ENCODE measurements around the gene OMA1.

The OMA1 gene

DNA sequence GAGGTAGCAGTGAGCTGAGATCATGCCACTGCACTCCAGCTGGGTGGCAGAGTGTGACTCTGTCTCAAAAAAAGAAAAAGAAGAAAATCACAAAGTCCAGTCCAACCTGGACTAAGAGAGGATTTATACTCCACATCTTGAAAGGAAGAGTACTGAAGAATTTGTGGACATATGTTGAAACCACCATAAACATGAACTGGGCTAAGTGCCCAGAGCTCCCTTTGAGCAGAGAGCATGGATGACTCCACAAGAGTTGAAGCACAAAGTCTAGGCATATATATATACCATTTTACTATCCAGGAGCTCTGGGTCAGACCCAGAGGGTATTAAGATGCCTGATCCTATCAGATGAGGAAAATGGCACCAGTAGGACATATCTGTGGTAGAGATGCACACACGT, 86.6 kb downstream of the OMA1 start:
- DNase-seq (ENCODE audit: low read depth), result no peak

DNA sequence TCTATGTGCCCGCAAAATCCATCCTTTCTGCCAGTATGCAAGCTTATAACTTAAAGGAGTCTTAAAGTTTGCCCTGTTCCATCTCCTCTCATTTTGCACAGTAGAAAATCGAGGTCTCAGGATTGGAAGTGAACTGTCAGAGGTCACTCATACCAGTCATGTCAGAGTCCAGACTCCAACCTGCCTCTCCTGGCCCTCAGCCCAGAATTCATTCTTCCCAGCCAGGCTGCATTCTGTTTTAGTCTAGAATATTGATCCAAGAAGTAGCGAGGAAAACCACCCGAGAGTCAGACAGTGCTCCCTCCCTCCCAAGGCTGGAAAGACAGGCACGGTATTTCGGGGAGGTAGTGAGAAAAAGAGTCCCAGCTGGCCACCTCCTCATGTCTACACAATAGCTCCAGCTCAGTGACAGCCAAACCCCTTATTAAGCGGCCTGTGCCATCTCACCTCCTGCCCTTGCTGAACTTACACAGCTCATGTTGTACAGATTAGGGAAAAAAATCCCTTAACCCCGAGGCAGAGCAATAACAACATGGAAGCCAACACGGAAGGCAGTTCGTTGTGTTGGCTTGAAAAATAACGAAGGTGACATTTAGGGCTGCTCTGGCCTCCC, 89.4 kb downstream of the OMA1 start:
- DNase-seq (ENCODE audit: low read depth), result no peak

DNA sequence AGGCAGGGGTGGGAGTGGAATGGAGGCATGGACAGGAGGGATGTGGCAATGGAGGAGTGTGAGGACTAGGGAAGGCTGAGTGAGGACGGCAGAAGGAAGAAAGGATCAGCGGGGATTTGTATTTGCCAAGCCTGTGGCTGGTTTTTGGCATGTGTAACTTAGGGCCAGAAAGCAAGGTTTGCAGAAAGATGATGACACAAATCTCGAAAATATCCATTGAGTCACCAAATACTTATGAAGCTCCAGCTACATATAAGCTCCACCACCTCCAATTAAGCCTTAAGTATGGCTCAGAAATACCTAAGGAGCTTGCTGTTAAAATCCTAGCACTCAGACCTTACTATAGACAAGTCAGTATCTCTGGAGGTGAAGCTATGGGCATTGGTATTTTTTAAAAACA, 90.1 kb downstream of the OMA1 start:
- no peak for DNase-seq (ENCODE audit: low read depth)

DNA sequence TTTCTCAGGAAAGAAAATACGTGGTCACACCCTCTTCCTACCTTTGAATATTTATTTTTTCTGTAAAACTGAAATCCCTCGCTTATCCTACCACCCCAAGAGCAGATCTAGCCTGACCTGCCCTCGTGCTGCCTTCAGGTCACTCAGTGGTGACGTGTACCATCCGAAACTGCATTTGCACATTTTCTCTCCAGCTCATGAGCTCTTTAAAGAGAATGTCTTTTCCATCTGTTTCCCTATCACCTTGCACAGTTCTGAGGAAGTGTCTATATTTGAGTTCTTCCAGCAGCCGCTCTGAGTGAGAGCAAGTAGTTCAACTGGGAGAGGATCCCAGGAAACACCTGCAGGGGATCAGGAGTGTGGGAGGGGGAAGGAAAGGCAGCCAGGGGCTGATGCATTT, 91.7 kb downstream of the OMA1 start:
- no peak for DNase-seq (ENCODE audit: low read depth)

DNA sequence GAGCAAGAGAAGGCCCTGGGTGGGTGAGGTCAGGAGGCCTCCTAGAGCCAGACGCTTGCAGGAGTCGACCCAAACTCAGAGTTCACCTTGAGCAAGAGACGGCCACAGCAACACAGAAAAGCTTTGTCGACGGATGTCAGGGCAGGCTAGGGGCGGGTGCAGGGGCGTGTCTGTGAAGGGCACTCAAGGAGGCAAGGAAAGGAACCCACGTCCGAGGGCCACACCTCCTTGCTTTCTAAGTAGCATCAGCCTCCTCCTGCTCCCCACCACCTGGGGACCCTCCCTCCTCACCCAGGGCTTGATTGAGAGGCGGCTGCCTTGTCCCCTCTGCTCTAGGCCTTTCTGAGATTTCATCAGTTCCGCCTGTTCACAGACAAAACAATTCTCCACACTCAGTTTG, 92.1 kb downstream of the OMA1 start:
- no peak for DNase-seq (ENCODE audit: low read depth)

DNA sequence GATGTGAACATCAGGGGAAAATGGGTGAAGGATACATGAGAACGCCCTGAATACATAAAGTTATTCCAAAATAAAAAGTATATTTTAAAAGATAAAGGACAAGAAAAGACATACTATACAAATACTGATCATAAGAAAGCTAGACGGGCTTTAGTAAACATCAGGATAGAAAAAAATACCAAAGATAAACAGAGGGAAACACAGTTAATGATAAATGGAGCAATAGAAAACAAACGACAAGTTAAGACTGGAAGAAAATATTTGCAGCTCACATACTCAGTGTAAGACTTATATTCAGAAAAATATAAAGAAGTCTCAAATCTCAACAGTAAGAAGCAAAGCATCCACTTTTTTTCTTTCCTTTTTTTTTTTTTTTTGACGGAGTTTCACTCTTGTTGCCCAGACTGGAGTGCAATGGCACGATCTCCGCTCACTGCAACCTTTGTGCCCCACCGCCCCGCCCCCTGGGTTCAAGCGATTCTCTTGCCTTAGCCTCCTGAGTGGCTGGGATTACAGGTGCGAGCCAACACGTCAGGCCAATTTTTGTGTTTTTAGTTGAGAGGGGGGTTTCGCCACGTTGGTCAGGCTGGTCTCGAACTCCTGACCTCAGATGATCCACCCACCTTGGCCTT, 94.8 kb downstream of the OMA1 start:
- DNase-seq (ENCODE audit: low read depth), result no peak

DNA sequence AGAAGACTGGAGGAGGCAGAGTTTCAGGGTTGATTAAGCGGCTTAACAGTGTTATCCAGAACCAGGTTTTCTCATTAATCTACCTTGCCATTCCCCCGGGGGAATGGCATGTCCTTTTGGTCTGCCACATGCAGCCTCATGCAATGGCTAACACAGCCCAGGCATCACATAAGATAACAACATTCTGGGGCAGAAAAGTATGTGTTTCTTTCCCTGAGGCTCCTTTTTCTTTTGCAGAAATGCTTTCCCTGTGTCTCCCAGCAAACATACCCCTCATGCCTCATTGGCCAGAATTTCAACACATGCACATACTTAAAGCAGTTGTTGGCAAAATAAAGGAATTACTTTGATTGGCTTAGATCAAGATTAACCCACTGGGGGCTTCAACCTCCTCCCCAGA, 98.6 kb downstream of the OMA1 start:
- no peak for DNase-seq (ENCODE audit: low read depth)

DNA sequence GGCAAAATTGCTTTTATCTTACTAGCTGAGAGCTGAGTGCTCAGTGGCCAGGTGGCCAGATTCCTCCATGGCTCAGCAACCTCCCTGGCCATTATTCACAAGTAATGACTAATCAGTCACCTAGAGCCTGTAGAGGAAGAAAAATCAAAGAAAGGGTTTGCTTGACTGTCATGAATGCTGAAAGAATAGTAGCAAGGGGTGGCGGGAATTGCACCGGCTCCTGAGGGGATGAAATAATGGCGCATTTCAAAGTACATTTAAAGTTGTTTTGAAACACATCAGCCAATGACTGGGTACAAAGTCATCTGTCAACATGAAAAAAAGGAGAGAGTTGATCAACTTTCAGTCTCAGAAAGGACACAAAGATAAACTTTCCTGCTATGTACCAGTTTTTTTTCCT, 99.5 kb downstream of the OMA1 start:
- DNase-seq (ENCODE audit: low read depth), result no peak

DNA sequence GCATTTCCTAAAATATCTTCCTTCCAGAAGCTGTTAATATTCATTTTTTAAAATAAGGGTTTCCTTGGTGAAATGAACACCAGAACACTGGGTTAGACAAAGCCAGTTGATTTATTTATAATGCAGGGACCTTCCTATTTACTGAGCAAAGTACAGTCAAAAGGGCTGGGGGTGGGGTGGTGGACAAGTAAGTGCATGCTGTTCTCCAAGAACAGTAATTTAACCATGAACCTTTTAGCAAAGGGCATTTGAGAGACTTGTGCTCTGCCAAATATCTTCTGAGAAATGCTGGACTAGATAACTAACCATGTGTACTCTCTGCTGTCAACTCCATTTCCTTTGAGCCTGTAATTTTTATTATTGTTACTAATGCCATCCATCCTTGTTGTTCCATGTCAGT, 100.2 kb downstream of the OMA1 start:
- no peak for DNase-seq (ENCODE audit: low read depth)

DNA sequence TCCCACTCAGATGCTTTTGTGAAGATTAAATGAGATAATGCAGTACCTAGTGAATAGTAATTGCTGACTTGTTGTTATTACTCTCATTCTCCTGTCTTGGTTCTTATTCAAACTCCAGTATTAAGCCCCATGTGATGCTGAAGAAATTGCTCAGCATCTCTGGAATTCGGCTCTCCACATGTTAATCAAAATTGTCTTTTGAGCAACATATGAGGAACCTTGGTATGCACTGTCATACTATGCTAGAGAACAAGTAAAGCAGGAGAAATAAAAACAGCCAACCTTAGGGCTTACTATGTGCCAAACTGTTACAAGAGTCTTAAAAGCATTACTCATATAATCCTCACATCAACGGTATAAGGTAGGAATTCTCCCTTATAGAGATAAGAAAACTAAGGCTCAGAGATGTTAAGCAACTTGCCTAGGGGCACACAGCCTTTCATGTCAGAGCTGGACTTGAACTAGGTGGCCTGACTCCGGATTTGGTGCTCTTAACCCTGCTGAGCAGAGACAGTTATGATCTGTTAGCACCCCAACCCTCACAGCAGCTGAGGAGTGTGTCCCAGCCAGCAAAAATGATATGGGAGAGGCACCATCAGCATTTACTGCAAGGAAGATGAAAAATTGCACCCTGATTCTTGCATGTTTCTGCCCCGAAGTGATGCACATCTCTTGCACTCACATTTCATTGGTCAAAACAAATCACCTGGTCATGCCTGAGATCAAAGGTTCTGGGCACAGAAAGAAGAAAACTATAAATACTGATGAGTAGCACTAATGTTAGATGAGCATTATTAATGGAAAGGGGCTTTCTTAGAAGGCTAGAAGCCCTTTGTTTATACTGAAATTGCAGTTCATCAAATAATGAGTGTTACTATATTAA, 102.3 kb downstream of the OMA1 start:
- no peak for DNase-seq (ENCODE audit: low read depth)

DNA sequence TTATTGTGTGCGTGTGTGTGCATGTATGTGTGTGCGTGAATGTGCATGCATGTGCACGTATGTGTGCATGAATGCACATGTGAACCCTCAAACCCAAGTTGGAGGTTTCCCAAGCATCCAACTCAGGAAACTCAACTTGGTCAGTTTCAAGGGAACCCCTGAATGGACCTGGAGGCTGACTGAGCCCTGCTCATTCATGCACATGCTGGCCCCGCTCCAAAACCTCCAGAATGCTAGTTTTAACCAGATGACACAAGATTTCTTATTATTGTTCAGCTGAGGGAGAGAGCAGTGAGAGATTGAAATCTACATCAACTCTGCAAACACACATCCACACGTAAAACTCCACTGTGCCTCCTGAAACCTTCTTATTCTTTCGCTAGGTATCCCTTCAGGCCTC, 104.4 kb downstream of the OMA1 start:
- DNase-seq (ENCODE audit: low read depth), result no peak

DNA sequence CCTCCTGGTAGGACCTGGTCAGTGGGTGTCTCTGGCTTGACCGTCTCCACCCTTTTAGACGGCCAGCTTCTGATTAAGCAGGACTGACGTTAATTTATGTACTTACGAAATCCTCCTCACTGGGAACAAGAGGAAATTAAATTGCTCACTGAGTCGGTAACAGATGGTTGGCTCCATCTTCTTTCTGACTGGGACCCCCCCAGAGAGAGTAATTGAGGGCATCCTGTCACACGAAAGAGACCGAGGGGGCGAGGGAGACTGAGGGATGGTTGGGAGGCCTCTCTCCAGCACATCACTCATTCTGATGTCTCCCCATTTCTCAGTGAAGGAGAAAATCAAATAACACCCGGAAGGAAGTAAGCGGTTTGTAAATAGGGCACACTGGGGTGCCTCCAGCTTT, 104.8 kb downstream of the OMA1 start:
- no peak for DNase-seq (ENCODE audit: low read depth)

DNA sequence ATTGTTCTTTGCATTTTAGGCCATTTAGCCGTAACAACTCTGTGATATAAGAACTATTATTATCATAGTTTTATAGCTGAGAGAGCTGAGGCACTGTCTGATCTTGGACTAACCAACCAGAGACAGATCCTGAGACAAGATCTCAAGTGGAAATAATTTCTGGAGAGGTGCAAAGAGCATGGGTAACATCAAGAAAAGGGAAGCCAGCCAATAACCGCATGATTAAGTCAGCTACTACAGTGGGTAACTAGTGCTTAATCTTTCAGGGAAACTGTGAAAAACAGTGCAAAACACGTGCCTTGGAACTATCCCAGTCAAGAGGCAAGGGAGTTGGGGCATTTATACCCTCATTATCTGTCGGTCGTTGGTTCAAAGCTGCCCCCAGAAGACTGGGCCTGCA, 105.8 kb downstream of the OMA1 start:
- no peak for DNase-seq (ENCODE audit: low read depth)

DNA sequence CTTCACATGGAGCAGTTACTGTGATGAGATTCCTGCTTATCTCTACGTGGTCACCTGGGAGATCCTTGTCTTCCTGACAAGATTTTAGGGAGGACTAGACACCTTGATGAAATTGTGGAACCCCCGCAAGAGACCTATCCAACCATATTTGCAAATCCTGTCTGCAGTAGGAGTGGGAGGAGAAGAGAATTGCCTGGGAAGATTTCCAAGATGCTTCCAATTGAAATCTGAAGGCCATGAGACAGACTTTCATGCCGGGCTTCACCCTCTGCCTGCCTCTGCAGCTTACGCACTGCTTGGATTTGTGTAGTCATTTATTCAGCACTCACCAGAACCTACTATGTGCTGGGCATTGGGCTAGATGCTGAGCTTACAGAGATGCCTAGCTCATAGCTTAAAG, 106.6 kb downstream of the OMA1 start:
- DNase-seq (ENCODE audit: low read depth), result no peak

DNA sequence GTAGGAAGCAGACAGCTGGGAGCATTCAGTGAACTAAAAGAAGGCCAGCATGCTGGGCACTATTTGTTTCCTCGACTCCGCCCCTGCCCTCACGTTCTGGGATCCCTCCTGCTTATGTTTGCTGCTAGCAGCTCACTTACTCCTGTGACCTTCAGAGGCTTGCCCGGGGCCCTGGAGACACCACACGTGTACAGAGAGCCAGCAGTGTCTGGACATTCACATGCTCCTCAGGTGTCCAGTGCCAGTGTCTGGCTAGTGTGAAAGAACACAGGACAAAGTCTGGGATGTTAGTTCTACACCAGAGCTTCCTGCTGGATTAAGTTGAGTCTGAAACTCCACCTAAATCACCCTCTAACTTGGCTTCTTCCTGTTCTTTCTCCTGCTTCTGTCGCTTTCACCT, 108.1 kb downstream of the OMA1 start:
- no peak for DNase-seq (ENCODE audit: low read depth)

DNA sequence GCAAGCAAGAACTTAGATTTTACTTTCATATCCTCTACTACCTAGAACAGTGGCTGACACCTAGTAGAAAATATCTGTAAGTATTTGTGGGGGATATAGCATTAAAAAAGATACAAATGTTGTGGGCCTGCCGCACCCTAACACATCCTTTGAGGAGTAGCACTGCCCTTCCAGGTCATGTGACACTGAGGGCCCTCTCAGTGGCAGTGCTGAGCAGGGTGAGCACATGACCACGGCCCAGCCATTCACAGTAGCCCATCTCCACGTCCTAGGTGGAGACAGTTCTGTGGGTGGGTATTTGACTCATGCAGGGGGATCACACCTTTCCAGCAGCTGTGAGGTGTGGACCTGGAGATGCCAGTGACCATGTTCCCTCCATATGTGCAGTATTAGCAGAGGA, 108.9 kb downstream of the OMA1 start:
- DNase-seq (ENCODE audit: low read depth), result no peak

DNA sequence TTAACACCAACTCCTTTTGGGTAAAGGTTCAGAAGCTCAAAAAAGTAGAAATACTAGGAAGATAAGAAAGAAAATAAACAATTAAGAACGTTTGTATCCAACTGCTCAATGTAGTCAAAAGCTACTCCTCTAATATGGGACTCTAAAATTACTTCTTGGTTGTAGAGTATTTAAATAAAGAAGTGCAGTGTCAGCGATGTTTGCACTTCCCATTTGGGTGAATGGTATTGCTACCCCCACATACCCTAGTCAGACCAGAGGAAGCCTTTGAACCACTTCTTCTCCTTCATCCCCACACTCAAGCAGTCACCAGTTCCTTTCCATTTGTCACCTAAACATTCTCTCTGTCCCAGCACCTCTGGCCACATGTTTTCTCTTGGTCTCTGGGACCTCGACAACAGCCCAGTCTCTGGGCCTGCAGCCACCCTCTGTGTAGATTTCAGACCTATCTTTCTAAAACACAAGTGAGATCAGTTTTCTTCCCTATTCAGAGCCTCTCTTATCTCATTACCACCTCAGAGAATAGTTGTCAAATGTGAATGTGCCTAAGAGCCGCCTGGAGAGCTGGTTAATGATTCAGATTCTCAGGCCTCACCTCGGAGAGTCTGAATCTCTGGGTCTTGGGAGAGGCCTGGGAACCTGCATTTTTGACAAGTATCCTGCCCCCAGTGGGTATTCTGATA, 109.8 kb downstream of the OMA1 start:
- DNase-seq (ENCODE audit: low read depth), result no peak

DNA sequence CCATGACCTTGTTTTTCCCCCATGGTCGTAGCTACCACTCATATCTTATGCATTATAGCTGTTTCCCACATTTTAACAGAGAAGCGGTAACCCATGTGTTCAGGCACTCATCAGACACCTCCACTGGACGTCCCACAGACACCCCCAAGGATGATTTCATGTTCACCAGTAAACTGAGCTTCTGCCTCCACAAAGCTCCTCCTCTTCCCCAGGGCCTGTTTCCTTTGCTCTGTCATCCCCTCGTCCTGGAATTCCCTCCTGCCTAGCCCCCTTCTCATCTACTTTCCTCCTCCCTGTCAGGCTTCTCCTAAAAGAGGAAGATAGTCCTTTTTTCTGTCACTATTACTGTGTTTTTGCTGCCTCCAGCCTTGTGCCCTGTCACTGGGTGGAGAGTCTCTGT, 111.2 kb downstream of the OMA1 start:
- no peak for DNase-seq (ENCODE audit: low read depth)

DNA sequence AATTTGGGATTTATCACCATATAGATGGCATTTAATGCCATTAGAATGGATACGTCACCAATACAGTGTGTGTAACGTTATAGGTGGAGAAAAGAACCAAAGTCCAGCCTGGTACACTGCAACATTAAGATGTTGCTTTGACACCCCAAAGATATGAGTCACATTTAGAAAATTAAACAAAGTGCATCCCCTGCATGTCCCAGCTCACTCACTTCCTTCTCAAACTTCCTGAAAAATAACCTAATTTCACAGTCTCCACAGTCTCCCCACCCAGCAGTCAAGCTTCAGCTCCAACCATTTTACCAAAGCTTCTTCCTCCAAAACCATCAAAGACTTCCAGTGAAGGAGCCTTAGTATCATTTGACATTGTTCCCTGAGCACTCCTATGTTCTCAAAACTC, 111.9 kb downstream of the OMA1 start:
- no peak for DNase-seq (ENCODE audit: low read depth)

DNA sequence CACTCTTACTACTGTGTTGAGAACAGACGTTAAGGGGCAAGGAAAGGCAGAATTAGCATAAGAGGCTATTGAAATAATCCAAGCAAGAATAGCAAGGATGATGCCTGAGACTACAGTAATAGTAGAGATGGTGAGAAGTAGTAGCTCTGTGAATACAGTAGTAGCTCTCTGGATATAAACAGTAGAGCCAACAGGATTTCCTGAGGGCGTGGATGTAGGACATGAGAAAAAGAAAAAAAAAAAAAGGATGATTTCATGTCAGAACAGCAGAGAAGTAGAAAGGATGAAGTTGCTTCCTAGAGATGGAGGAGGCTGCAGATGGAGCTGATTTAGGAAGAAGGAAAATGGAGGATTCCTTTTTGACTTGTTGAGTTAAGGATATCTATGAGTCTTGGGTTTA, 112.3 kb downstream of the OMA1 start:
- no peak for DNase-seq (ENCODE audit: low read depth)

DNA sequence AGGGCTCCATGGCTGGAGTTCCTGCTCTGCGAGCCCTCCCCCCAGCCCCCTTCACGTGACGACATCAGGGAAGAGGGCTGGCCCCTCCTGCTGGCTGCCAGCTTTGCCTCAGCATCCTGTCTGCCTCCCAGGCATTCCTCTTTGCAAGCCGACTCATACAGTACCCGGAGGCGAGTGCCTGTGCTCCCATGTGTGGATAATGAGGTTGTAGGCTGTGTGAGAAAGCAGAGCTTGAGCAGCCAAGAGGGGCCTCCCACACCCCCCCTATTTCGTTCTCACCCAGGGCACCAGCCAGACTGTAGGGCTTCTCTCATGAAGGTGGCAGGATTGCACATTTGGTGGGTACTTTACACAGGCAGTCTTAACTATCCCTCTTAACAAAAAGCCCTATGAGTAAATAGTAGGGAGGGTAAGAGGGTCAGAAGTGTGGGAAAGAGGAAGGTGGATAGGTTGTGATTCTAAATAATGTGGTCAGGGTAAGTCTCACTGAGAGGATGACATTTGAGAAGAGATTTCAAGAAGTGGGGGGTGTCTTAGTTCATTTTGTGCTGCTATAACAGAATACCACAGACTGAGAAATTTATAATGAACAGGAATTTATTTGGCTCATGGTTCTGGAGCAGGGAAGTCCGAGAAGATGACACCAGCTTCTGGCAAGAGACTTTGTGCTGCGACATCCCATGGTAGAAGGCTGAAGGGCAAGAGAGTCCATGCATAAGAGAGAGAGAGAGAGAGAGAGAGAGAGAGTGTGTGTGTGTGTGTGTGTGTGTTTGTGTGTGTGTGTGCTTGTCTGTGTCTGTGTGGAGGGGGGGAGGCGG, 113.5 kb downstream of the OMA1 start:
- DNase-seq (ENCODE audit: low read depth), result no peak

All from stimulated activated CD8-positive, alpha-beta memory T cell treated with anti-CD3 and anti-CD28 coated beads, Interleukin-12 subunit alpha, Interleukin-12 subunit beta, amount 100 ng/mL, for 4 hours (primary cell).